Skeletal muscle satellite cell (primary cell): Measurements from ENCODE around the gene KCNMB2.
"Not testable (repeated sequence)": the region's sequence is repeated elsewhere in the genome, so short reads cannot be mapped to it uniquely, and the experiment has no call there.

Source experiments
- H3K27me3 ChIP-seq: 2 replicates; pipeline ENCODE4 v1.7.0; 2013; ENCODE audit warnings: low read length; ENCODE audit not compliant: control insufficient read depth, insufficient read depth
- H3K36me3 ChIP-seq: 2 replicates; pipeline ENCODE4 v1.7.0; 2013; ENCODE audit warnings: mild to moderate bottlenecking, control low read depth, low read length; ENCODE audit not compliant: insufficient read depth
- H3K4me1 ChIP-seq: 2 replicates; pipeline ENCODE4 v1.7.0; 2013; ENCODE audit warnings: low read length; ENCODE audit not compliant: control insufficient read depth, insufficient read depth
- H3K4me2 ChIP-seq: 2 replicates; pipeline ENCODE4 v1.7.0; 2013; ENCODE audit warnings: mild to moderate bottlenecking, low read length
- H3K4me3 ChIP-seq: 2 replicates; pipeline ENCODE4 v1.7.0; 2013; ENCODE audit warnings: low read length
- H3K9ac ChIP-seq: 2 replicates; pipeline ENCODE4 v1.7.0; 2013; ENCODE audit warnings: mild to moderate bottlenecking, low read depth, low read length, moderate library complexity
- H3K9me3 ChIP-seq: replicated peaks from 2 replicates; pipeline ENCODE4 v1.7.0; 2013; ENCODE audit warnings: mild to moderate bottlenecking, control low read depth, low read length

KCNMB2 gene

GRCh38 chr3:178546079-178546478 is 9.8 kb downstream of the KCNMB2 start:
- no peak overlapping the region for H3K4me2 ChIP-seq
- H3K9me3 ChIP-seq: no peaks in the 10 kb centered on the region
- H3K27me3 ChIP-seq: peaks cover 9% of the 10 kb centered on the region
- H3K9ac ChIP-seq: no peak overlapping the region
- no peaks in the 10 kb centered on the region for H3K4me1 ChIP-seq
- no peak overlapping the region for H3K4me3 ChIP-seq
- H3K36me3 ChIP-seq: no peaks in the 10 kb centered on the region

GRCh38 chr3:178549426-178549825 is 13.2 kb downstream of the KCNMB2 start:
- H3K36me3 ChIP-seq, H3K4me3 ChIP-seq, H3K4me1 ChIP-seq, H3K4me2 ChIP-seq, H3K9me3 ChIP-seq, H3K27me3 ChIP-seq, H3K9ac ChIP-seq: not testable (repeated sequence)

GRCh38 chr3:178551916-178552321 is 15.7 kb downstream of the KCNMB2 start:
- Histone ChIP-seq H3K4me3 (no peak overlapping the region), H3K9me3 (no peaks in the 10 kb centered on the region), H3K9ac (no peak overlapping the region), H3K36me3 (no peaks in the 10 kb centered on the region), H3K4me1 (no peaks in the 10 kb centered on the region), H3K27me3 (peaks cover 3% of the 10 kb centered on the region), H3K4me2 (no peak overlapping the region)

GRCh38 chr3:178558637-178559036 is 22.4 kb downstream of the KCNMB2 start:
- no peaks in the 10 kb centered on the region for H3K9me3 ChIP-seq
- H3K36me3 ChIP-seq: no peaks in the 10 kb centered on the region
- H3K27me3 ChIP-seq: no peaks in the 10 kb centered on the region
- H3K4me3 ChIP-seq: no peak overlapping the region
- peaks cover 6% of the 10 kb centered on the region for H3K4me1 ChIP-seq
- no peak overlapping the region for H3K9ac ChIP-seq
- no peak overlapping the region for H3K4me2 ChIP-seq

- no peaks in the 10 kb centered on the region for H3K36me3 ChIP-seq
- H3K4me1 ChIP-seq: peaks cover 6% of the 10 kb centered on the region
- no peaks in the 10 kb centered on the region for H3K27me3 ChIP-seq
- no peak overlapping the region for H3K9ac ChIP-seq
- no peak overlapping the region for H3K4me2 ChIP-seq
- no peak overlapping the region for H3K4me3 ChIP-seq
- H3K9me3 ChIP-seq: no peaks in the 10 kb centered on the region
Observed at GRCh38 chr3:178560759-178561158, 24.5 kb downstream of the KCNMB2 start.

- H3K4me1 ChIP-seq: peaks cover 6% of the 10 kb centered on the region
- H3K4me3 ChIP-seq: no peak overlapping the region
- H3K36me3 ChIP-seq: no peaks in the 10 kb centered on the region
- no peak overlapping the region for H3K4me2 ChIP-seq
- no peaks in the 10 kb centered on the region for H3K27me3 ChIP-seq
- H3K9ac ChIP-seq: no peak overlapping the region
- no peaks in the 10 kb centered on the region for H3K9me3 ChIP-seq
Observed at GRCh38 chr3:178561239-178561638, 25.0 kb downstream of the KCNMB2 start.

GRCh38 chr3:178562143-178562946 is 26.1 kb downstream of the KCNMB2 start:
- H3K27me3 ChIP-seq: no peaks in the 10 kb centered on the region
- H3K9me3 ChIP-seq: no peaks in the 10 kb centered on the region
- peak overlapping the region; percentile 17 for H3K4me2 ChIP-seq
- H3K36me3 ChIP-seq: no peaks in the 10 kb centered on the region
- H3K4me1 ChIP-seq: peaks cover 6% of the 10 kb centered on the region
- no peak overlapping the region for H3K9ac ChIP-seq
- H3K4me3 ChIP-seq: no peak overlapping the region

- Histone ChIP-seq H3K4me1 (peaks cover 6% of the 10 kb centered on the region), H3K4me2 (no peak overlapping the region), H3K4me3 (no peak overlapping the region), H3K9ac (no peak overlapping the region), H3K9me3 (no peaks in the 10 kb centered on the region), H3K36me3 (no peaks in the 10 kb centered on the region), H3K27me3 (no peaks in the 10 kb centered on the region)
Observed at GRCh38 chr3:178562947-178563232, 26.7 kb downstream of the KCNMB2 start.

- Histone ChIP-seq H3K36me3 (no peaks in the 10 kb centered on the region), H3K4me2 (no peak overlapping the region), H3K9me3 (no peaks in the 10 kb centered on the region), H3K4me3 (no peak overlapping the region), H3K4me1 (peaks cover 1% of the 10 kb centered on the region), H3K9ac (no peak overlapping the region), H3K27me3 (no peaks in the 10 kb centered on the region)
Observed at GRCh38 chr3:178567611-178568010, 31.4 kb downstream of the KCNMB2 start.

- Histone ChIP-seq H3K9ac (no peak overlapping the region), H3K4me2 (no peak overlapping the region), H3K4me3 (no peak overlapping the region), H3K36me3 (no peaks in the 10 kb centered on the region), H3K9me3 (no peaks in the 10 kb centered on the region), H3K27me3 (no peaks in the 10 kb centered on the region), H3K4me1 (no peaks in the 10 kb centered on the region)
Observed at GRCh38 chr3:178568155-178568731, 32.0 kb downstream of the KCNMB2 start.

- no peak overlapping the region for H3K9ac ChIP-seq
Observed at GRCh38 chr3:178568911-178569310, 32.7 kb downstream of the KCNMB2 start.

GRCh38 chr3:178569826-178570225 is 33.6 kb downstream of the KCNMB2 start:
- Histone ChIP-seq H3K9ac (no peak overlapping the region), H3K4me3 (no peak overlapping the region), H3K9me3 (no peaks in the 10 kb centered on the region), H3K36me3 (no peaks in the 10 kb centered on the region), H3K4me2 (no peak overlapping the region), H3K27me3 (no peaks in the 10 kb centered on the region), H3K4me1 (no peaks in the 10 kb centered on the region)

More at GRCh38 chr3:178568911-178569310, 32.7 kb downstream of the KCNMB2 start:
- no peaks in the 10 kb centered on the region for H3K9me3 ChIP-seq
- H3K4me3 ChIP-seq: no peak overlapping the region
- H3K27me3 ChIP-seq: no peaks in the 10 kb centered on the region
- H3K4me2 ChIP-seq: no peak overlapping the region
- H3K4me1 ChIP-seq: no peaks in the 10 kb centered on the region
- no peaks in the 10 kb centered on the region for H3K36me3 ChIP-seq
